CD4-positive, alpha-beta T cell treated with Interleukin-15 for 4 hours (primary cell): ENCODE measurements around the gene DNAJA2.

Source experiments
- DNase-seq: peaks from one replicate; pipeline ENCODE4 v3.0.0-alpha.2; 2020; ENCODE audit warnings: low spot score

DNAJA2 gene

GRCh38 chr16:46927273-46927672, 46.2 kb downstream of the DNAJA2 start:
- no peak for DNase-seq

DNA sequence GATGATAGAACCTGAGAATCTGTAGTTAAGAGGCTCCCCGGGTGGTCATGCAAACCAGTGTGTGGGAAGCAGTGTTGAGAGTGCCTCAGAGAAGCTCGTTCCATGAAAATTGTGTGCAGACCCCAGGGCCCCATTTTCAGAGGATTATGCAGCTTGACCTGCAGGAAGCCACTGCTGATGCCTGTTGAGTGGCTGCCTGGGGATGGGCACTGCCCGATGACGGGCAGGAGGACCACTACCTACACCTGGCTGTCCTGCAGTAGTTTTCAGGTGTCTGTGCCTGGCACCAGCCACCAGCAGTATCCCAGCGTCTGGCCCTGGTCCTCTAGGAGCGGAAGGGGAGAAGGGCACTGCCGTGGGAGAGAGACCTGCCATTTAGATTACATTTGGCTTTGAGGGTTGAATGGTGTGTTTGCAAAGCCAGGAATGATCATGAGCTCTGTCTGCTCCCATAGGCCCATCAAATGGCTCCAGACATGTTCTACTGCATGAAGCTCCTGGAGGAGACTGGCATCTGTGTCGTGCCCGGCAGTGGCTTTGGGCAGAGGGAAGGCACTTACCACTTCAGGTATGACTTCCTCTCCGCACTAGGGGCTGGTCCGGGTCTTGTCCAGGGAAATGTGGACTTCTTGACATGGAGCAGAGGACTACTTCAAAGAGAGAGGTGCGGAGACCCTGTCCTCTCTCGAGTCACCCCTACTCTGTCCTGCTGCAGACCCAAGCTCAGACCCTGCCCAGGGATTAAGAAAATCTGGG, 46.8 kb downstream of the DNAJA2 start:
- no peak for DNase-seq

DNA sequence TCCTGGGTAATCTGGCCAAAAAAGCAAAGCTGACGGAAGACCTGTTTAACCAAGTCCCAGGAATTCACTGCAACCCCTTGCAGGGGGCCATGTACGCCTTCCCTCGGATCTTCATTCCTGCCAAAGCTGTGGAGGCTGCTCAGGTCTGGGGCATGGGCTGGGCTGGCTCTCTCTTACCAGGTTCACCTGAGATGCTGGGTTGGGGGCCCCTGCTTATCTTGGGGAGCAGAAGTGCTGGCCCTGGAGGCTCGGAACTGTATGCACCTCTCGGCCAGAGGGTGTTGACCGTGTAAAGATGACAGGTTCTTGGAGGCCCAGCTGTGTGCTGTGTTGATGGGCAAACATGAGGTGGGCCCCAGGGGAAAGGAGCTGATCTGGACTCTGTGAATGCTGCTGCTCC, 49.1 kb downstream of the DNAJA2 start:
- DNase-seq = no peak

DNA sequence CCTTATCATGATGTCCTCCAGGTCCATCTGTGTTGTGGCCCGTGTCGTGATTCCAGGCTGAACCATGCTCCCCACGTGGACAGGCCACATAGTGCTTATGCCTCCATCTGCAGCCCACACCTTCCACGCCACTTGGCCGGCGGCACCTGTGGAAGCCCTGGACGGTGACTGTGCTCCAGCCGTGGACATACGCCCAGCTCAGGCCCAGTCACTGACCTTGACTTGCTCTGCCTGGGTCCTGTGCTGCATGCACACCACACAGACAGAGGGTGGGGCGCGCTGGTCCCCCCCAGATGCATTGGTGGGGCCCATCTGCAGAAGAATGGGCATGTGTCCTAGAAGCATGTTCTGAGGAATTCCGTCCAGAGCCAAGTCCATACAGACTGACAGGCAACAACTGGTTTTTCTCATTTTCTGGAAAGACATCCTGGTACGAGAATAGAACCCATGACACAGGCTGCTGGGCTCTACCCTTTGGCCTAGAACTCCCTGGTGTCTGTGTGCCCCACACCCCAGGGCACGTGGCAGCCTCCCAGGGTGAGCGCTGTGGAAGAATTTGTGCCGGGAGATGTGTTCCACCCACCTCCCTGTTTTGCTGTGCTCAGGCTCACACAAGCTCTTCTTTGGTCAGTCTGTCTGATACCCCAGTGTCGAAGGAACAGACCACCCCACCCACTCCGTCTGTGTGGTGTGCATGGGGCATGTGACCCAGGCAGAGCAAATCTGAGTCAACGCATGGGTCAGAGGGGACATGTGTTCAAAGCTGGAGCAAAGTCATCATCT, 49.8 kb downstream of the DNAJA2 start:
- DNase-seq = no peak

DNA sequence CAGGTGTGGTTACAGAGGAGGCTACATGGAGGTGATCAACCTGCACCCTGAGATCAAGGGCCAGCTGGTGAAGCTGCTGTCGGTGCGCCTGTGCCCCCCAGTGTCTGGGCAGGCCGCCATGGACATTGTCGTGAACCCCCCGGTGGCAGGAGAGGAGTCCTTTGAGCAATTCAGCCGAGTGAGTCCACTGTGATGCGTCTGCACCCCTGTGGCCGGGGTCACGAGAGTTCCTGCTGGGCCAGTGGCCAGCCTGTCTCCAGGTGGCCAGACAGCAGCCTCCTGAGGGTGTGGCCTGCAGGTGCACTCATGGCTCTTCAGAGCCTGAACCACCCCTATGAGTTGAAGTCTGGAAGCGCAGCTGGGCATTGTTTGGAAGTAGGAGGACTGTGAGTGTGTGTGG, 51.2 kb downstream of the DNAJA2 start:
- no peak for DNase-seq

GRCh38 chr16:46920402-46921068, 52.9 kb downstream of the DNAJA2 start:
- no peak for DNase-seq

GRCh38 chr16:46918905-46919792, 54.3 kb downstream of the DNAJA2 start:
- DNase-seq = no peak

DNA sequence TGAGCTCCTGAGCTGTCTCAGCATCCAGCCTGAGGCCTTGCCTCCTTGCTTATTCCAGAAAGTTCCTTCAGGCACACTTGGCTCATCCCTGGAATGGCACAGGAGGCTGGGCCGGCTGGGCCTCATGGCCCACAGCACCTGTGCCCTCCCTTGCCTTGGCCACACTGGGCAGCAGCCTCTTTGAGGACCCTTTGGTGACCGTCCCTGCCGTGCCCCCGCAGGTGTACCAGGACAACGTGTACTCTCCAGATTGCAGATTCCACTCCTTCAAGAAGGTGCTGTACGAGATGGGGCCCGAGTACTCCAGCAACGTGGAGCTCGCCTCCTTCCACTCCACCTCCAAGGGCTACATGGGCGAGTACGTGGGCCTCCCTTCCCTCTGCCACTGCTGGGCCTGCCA, 55.1 kb downstream of the DNAJA2 start:
- no peak for DNase-seq

DNA sequence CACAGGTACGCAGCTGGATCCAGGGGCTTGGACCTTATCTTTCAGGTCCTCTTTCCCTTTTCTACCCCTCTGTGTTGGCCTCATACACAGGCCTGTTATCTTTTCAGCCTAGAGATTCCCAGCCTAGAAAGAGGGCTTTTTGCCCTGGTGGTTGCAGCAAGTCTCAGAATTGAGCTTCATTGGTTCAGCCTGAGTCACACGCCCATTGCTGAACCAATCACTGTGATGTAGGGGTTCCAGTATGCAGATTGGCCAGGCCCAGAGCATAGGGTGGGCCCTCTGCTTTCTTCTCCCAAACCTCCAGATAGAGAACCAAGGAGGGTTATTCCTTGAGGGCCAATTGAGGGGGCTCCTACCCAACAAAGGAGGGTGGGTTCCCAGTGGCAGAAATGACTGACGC, 56.5 kb downstream of the DNAJA2 start:
- no peak for DNase-seq

DNA sequence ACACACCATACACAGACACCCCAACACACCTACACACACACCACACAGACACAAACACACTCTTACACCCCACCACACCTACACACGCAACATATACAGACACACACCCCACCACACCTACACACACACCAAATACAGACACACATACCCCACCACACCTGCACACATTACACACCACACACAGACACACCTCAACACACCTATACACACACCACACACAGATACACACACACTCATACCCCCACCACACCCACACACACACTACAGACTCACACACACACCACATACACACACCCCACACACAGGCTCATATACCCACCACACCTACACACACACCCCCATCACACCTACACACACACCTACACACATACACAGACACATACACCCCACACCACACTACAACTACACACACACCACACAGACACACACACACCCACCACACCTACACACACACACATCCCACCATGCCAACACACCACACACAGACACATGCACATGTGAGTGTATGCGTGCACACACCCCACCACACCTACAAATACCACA, 57.9 kb downstream of the DNAJA2 start:
- DNase-seq = no peak

GRCh38 chr16:46914556-46915201, 58.8 kb downstream of the DNAJA2 start:
- no peak for DNase-seq

DNA sequence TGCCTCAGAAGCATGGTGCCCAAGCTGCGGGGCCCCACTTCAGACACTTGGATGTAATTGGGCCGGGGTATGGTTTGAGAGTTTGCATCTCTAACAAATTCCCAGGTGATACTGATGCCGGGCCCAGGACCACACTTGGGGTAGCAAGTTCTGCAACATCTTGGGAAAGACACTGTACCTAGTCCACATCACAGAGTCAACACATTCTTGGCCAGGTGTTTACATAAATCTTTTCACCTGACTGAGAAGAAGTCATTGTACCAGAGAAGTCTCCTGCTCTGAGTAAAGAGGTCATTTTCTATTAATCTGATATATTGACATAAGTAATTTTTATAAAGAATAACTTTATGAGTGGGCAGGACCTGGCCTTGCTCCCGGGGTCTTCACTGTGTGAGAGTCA, 61.8 kb downstream of the DNAJA2 start:
- DNase-seq = no peak

- DNase-seq = no peak
These were observed 62.4 kb downstream of the DNAJA2 start for GRCh38 chr16:46911038-46911437.

DNA sequence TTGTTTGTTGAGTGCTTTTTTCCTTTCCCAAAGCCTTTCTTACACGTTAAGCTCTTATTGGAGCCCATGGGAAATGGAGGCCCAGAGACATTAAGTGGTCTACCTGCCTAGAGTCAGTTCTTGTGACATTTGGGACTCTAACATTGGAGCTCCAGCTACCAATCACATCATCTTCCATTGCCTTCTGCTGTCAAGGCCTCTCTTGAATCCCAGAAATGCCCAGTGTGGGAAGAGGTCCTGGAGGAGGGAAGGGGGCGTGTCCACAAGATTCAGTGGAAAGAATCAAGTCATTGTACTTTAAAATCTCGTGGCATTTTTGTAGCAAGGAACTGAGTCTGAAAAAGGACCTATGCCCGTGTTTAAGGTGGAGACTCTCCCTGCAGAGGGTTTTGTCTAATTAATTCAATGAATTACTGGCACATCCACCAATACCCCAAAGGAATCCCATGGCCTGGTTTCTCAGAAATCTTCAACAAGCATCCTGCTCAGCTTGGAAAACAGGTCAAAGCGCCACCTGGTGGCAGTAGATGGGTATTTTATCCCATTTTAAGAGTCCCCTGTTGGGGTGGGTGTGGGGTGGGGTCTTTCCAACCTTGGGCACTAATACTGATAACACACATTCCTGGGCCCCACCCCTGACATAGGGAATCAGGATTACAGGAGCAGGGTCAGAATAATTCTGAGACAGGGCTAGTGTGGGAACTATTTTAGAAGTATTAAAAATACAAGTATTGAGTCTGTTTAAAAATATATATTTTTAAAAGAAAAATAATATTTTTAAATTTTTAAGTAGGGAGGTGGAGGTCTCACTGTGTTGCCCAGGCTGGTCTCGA, 64.7 kb downstream of the DNAJA2 start:
- peak; percentile 58 for DNase-seq

- DNase-seq = no peak
These were observed 66.3 kb downstream of the DNAJA2 start for GRCh38 chr16:46907061-46907774.

- DNase-seq = no peak
These were observed 67.0 kb downstream of the DNAJA2 start for GRCh38 chr16:46906360-46907060.
